OCI-LY3 (cell line): ENCODE data around the gene GJA10.
A peak's percentile ranks its signal among the peaks of the same experiment; 100 is the strongest.

Experiments used
- H2AFZ ChIP-seq: fragments of 200-600, 300-600 bp; shearing (Covaris generic); 2 replicates; pipeline ENCODE4 v1.6.0; 2014; ENCODE audit warnings: antibody characterized with exemption, low read depth, low read length
- H3K27ac ChIP-seq: fragments of 200-600, 300-600 bp; sonication (generic); 2 replicates; pipeline ENCODE4 v1.5.1; 2014; ENCODE audit warnings: mild to moderate bottlenecking, low read length, moderate library complexity, mixed read lengths
- H3K27me3 ChIP-seq: fragments of 200-600, 300-600 bp; sonication (generic); 2 replicates; pipeline ENCODE4 v1.6.1; 2014; ENCODE audit warnings: low read depth, low read length, mixed read lengths
- H3K36me3 ChIP-seq: fragments of 200-600, 300-600 bp; sonication (generic); replicated peaks from 2 replicates; pipeline ENCODE3; 2014; ENCODE audit warnings: low read depth, low read length, mixed read lengths
- H3K4me1 ChIP-seq: fragments of 300-600, 200-600 bp; sonication (generic); 2 replicates; pipeline ENCODE4 v1.6.1; 2014; ENCODE audit warnings: low read length, mixed read lengths
- H3K4me2 ChIP-seq: fragments of 200-600, 300-600 bp; sonication (generic); 2 replicates; pipeline ENCODE4 v1.6.1; 2014; ENCODE audit warnings: low read length, mixed read lengths
- H3K4me3 ChIP-seq: fragments of 300-600, 200-600 bp; sonication (generic); 2 replicates; pipeline ENCODE4 v1.5.1; 2014; ENCODE audit warnings: antibody characterized with exemption, mild to moderate bottlenecking, low read length, moderate library complexity
- H3K79me2 ChIP-seq: fragments of 300-600, 200-600 bp; shearing (Covaris generic); 2 replicates; pipeline ENCODE4 v1.6.1; 2014; ENCODE audit warnings: mild to moderate bottlenecking, low read length, mixed read lengths
- H3K9ac ChIP-seq: fragments of 300-600, 200-600 bp; shearing (Covaris generic); 2 replicates; pipeline ENCODE4 v1.6.0; 2014; ENCODE audit warnings: mild to moderate bottlenecking, low read length, moderate library complexity
- H3K9me3 ChIP-seq: fragments of 200-600, 300-600 bp; shearing (Covaris generic); 2 replicates; pipeline ENCODE4 v1.6.1; 2014; ENCODE audit warnings: low read length, mixed read lengths; ENCODE audit not compliant: insufficient read depth
- H4K20me1 ChIP-seq: fragments of 200-600, 300-600 bp; sonication (generic); 2 replicates; pipeline ENCODE4 v1.6.1; 2016; ENCODE audit warnings: low read length, mixed read lengths; ENCODE audit not compliant: insufficient read depth
- CTCF ChIP-seq: fragments of 200-600, 300-600 bp; sonication (generic); IDR thresholded peaks from 2 replicates; pipeline ENCODE4 v1.5.1; 2014; ENCODE audit warnings: antibody characterized with exemption, low read length, low read depth
- EZH2phosphoT487 ChIP-seq: fragments of 200-600 bp; shearing (Covaris generic); IDR thresholded peaks from 2 replicates; pipeline ENCODE4 v1.6.1; 2018; ENCODE audit warnings: antibody characterized with exemption, mixed run types, low read depth

Gene GJA10

GRCh38 chr6:89862273-89862672 lies 32.0 kb upstream of the GJA10 start:
- TF ChIP-seq CTCF (no peak), EZH2phosphoT487 (no peak)
- Histone ChIP-seq H3K27me3 (no peaks in the 10 kb centered on the region), H3K4me1 (peaks cover 41% of the 10 kb centered on the region), H3K79me2 (peaks cover 7% of the 10 kb centered on the region), H3K4me2 (peak overlapping the region; percentile 52), H3K9me3 (no peaks in the 10 kb centered on the region), H3K9ac (peak overlapping the region; percentile 5; the same call in 1 of the 2 replicates), H2AFZ (no peak overlapping the region), H3K36me3 (peaks cover 45% of the 10 kb centered on the region), H3K27ac (peak overlapping the region; percentile 88), H3K4me3 (peak overlapping the region; percentile 24), H4K20me1 (no peaks in the 10 kb centered on the region)

- no peaks in the 10 kb centered on the region for H3K9me3 ChIP-seq
- peak overlapping the region; percentile 88 for H3K27ac ChIP-seq
- no peaks in the 10 kb centered on the region for H4K20me1 ChIP-seq
- H2AFZ ChIP-seq: no peak overlapping the region
- peaks cover 7% of the 10 kb centered on the region for H3K79me2 ChIP-seq
- peaks cover 41% of the 10 kb centered on the region for H3K4me1 ChIP-seq
- peak overlapping the region; percentile 5; the same call in 1 of the 2 replicates for H3K9ac ChIP-seq
- peaks cover 49% of the 10 kb centered on the region for H3K36me3 ChIP-seq
- H3K4me2 ChIP-seq: peak overlapping the region; percentile 52
- peak overlapping the region; percentile 24 for H3K4me3 ChIP-seq
- TF ChIP-seq CTCF (no peak), EZH2phosphoT487 (no peak)
- H3K27me3 ChIP-seq: no peaks in the 10 kb centered on the region
These were observed 31.6 kb upstream of the GJA10 start for GRCh38 chr6:89862698-89863097.

GRCh38 chr6:89866024-89866678 lies 28.1 kb upstream of the GJA10 start:
- Histone ChIP-seq H3K4me2 (no peak overlapping the region), H2AFZ (no peak overlapping the region), H3K27me3 (no peaks in the 10 kb centered on the region), H4K20me1 (no peaks in the 10 kb centered on the region), H3K4me3 (no peak overlapping the region), H3K9me3 (no peaks in the 10 kb centered on the region), H3K36me3 (peaks cover 47% of the 10 kb centered on the region), H3K9ac (no peak overlapping the region), H3K27ac (no peak overlapping the region), H3K4me1 (peaks cover 37% of the 10 kb centered on the region), H3K79me2 (peaks cover 7% of the 10 kb centered on the region)
- TF ChIP-seq EZH2phosphoT487: no peak
- TF ChIP-seq CTCF: no peak

GRCh38 chr6:89873721-89874120 lies 20.5 kb upstream of the GJA10 start:
- Histone ChIP-seq H2AFZ (no peak overlapping the region), H3K79me2 (no peaks in the 10 kb centered on the region), H3K27me3 (no peaks in the 10 kb centered on the region), H3K4me2 (no peak overlapping the region), H3K4me1 (peaks cover 7% of the 10 kb centered on the region; the same call in 1 of the 2 replicates), H4K20me1 (no peaks in the 10 kb centered on the region), H3K27ac (no peak overlapping the region), H3K9me3 (no peaks in the 10 kb centered on the region), H3K4me3 (no peak overlapping the region), H3K9ac (no peak overlapping the region), H3K36me3 (peaks cover 14% of the 10 kb centered on the region)
- no peak for TF ChIP-seq EZH2phosphoT487
- TF ChIP-seq CTCF: no peak
